Measurements from ENCODE around the gene FLOT2.

DNA sequence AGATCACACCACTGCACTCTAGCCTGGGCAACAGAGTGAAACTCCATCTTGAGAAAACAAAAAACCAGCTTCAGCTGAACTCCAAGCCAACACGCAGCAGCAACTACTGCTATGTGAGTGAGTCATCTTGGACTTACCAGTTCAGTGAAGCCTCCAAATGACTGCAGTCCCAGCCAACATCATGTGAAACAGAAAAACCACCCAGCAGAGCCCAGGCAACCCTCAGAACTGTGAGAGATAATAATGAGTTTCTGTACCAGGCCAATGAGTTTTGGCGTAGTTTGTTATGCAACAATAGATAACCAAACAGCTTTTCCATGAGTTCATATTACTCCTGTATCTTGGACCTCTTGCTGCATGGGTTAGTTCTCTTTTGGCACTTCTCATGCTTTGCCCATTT is 30.5 kb upstream of the FLOT2 start:
- TF ChIP-seq, protein P1, sequence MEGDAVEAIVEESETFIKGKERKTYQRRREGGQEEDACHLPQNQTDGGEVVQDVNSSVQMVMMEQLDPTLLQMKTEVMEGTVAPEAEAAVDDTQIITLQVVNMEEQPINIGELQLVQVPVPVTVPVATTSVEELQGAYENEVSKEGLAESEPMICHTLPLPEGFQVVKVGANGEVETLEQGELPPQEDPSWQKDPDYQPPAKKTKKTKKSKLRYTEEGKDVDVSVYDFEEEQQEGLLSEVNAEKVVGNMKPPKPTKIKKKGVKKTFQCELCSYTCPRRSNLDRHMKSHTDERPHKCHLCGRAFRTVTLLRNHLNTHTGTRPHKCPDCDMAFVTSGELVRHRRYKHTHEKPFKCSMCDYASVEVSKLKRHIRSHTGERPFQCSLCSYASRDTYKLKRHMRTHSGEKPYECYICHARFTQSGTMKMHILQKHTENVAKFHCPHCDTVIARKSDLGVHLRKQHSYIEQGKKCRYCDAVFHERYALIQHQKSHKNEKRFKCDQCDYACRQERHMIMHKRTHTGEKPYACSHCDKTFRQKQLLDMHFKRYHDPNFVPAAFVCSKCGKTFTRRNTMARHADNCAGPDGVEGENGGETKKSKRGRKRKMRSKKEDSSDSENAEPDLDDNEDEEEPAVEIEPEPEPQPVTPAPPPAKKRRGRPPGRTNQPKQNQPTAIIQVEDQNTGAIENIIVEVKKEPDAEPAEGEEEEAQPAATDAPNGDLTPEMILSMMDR (IDR thresholded peaks at IDR 0.05), result no peak
- TF ChIP-seq EZH2 (IDR thresholded peaks at IDR 0.05), result no peak

Measured in neural progenitor cell (in vitro differentiated cells).